K562 (cell line): ENCODE measurements around the gene DYNLT3. TPM values are rescaled to one million over a fixed set of nuclear protein-coding genes. Genes with fewer than 3 reads are reported as not detected.
A peak's percentile ranks its signal among the peaks of the same experiment; 100 is the strongest.

Experiments used
- BDP1 ChIP-seq: IDR thresholded peaks from 3 replicates; pipeline ENCODE4 v1.6.1; 2011; ENCODE audit not compliant: insufficient read length, insufficient read depth
- BRD4 ChIP-seq: fragments of 200-600 bp; sonication (generic); IDR thresholded peaks from 2 replicates; pipeline ENCODE4 v1.6.1; 2017; ENCODE audit warnings: inconsistent platforms
- C11orf30 ChIP-seq: fragments of 450-650 bp; IDR thresholded peaks from 2 replicates; pipeline ENCODE4 v1.6.1; 2016; ENCODE audit warnings: low read depth, mild to moderate bottlenecking
- CHD4 ChIP-seq: fragments of 200-600 bp; sonication (generic); IDR thresholded peaks from 3 replicates; pipeline ENCODE4 v1.6.1; 2012; ENCODE audit warnings: low read depth, mild to moderate bottlenecking, mixed read lengths, low read length, inconsistent platforms; ENCODE audit not compliant: insufficient read depth, insufficient replicate concordance, poor library complexity, severe bottlenecking
- CREB1 ChIP-seq, 2 experiments: sonication (generic) in 1 of 2; formaldehyde crosslinking in 1 of 2; IDR thresholded peaks; 2 replicates each; pipeline versions ENCODE4 v1.6.1 to v1.8.0; 2012 to 2022; ENCODE audit warnings: inconsistent platforms in 1 of 2, mild to moderate bottlenecking in 1 of 2, missing genetic modification reagents in 1 of 2, moderate library complexity in 1 of 2
- CXXC5 ChIP-seq: fragments of 250-450 bp; sonication (Bioruptor Pico); IDR thresholded peaks from 2 replicates; pipeline ENCODE4 v1.8.0; 2022; ENCODE audit warnings: inconsistent platforms, mild to moderate bottlenecking, moderate library complexity
- DPF2 ChIP-seq: fragments of 450-650 bp; IDR thresholded peaks from 2 replicates; pipeline ENCODE4 v1.6.1; 2016
- E2F3 ChIP-seq: fragments of 250-450 bp; sonication (Bioruptor Pico); IDR thresholded peaks from 2 replicates; pipeline ENCODE4 v1.4.0; 2020; ENCODE audit warnings: mild to moderate bottlenecking
- EP400 ChIP-seq: fragments of 450-650 bp; IDR thresholded peaks from 2 replicates; pipeline ENCODE4 v1.6.1; 2017; ENCODE audit warnings: antibody characterized with exemption, mild to moderate bottlenecking, moderate library complexity
- HES1 ChIP-seq: fragments of 450-650 bp; IDR thresholded peaks from 2 replicates; pipeline ENCODE4 v1.6.1; 2016; ENCODE audit warnings: low read depth, mild to moderate bottlenecking, moderate library complexity
- MAX ChIP-seq: sonication (generic); formaldehyde crosslinking; IDR thresholded peaks from 2 replicates; pipeline ENCODE4 v1.9.0; 2022; ENCODE audit warnings: mild to moderate bottlenecking, missing genetic modification reagents
- MECOM ChIP-seq: fragments of 250-450 bp; sonication (Bioruptor Pico); IDR thresholded peaks from 2 replicates; pipeline ENCODE4 v1.8.0; 2022; ENCODE audit warnings: inconsistent platforms
- POLR2A ChIP-seq: fragments of 450-650 bp; conservative IDR thresholded peaks from 2 replicates; pipeline ENCODE4 v1.6.1; 2016
- POLR2AphosphoS5 ChIP-seq: IDR thresholded peaks from 2 replicates; pipeline ENCODE4 v1.6.1; 2011; ENCODE audit warnings: mild to moderate bottlenecking, low read depth, low read length, moderate library complexity; ENCODE audit not compliant: control insufficient read depth, insufficient read depth
- SAFB ChIP-seq: fragments of 200-400 bp; formaldehyde crosslinking; IDR thresholded peaks from 2 replicates; pipeline ENCODE4 v1.6.1; 2017; ENCODE audit warnings: low read depth, low read length, borderline replicate concordance
- SAP30 ChIP-seq: fragments of 200-600 bp; sonication (generic); IDR thresholded peaks from 2 replicates; pipeline ENCODE4 v1.6.1; 2012; ENCODE audit warnings: borderline replicate concordance, low read depth, mild to moderate bottlenecking, moderate library complexity, low read length, control low read depth, inconsistent platforms; ENCODE audit not compliant: insufficient read depth, poor library complexity, severe bottlenecking
- XRCC4 ChIP-seq: IDR thresholded peaks from one replicate; pipeline ENCODE4 v1.6.1; 2011; ENCODE audit not compliant: insufficient read depth, insufficient read length; ENCODE audit errors: extremely low read depth
- ZFP30 ChIP-seq: fragments of 250-450 bp; sonication (Bioruptor Pico); IDR thresholded peaks from 2 replicates; pipeline ENCODE4 v1.8.0; 2022; ENCODE audit warnings: moderate library complexity, mild to moderate bottlenecking, inconsistent platforms, borderline replicate concordance
- ZNF12 ChIP-seq: sonication (generic); formaldehyde crosslinking; IDR thresholded peaks from 2 replicates; pipeline ENCODE4 v1.4.0; 2020; ENCODE audit warnings: mild to moderate bottlenecking, missing genetic modification reagents
- ZNF511 ChIP-seq: sonication (generic); formaldehyde crosslinking; IDR thresholded peaks from 2 replicates; pipeline ENCODE4 v1.8.0; 2022; ENCODE audit warnings: mild to moderate bottlenecking, missing genetic modification reagents
- ZSCAN32 ChIP-seq: fragments of 450-650 bp; formaldehyde crosslinking; IDR thresholded peaks from 2 replicates; pipeline ENCODE4 v1.4.0; 2020; ENCODE audit warnings: mild to moderate bottlenecking, moderate library complexity
- polyA plus RNA-seq, 8 experiments: library from polyadenylated mRNA; depleted of rRNA in 4 of 8; stranded (reverse) in 5 of 8; unstranded in 3 of 8; fragments of >200 nt; fragmentation: Nextera tagmentation in 2 of 8; fragmentation: Illumina TruSeq in 1 of 8; extraction: Ambion mirVana in 2 of 8; extraction: Trizol in 1 of 8; gene quantifications; 2 replicates each; pipeline versions ENCODE4 v1.2.1 to v1.2.3, GENCODE V29; 2011 to 2014; ENCODE audit warnings: inconsistent platforms in 1 of 8, missing spikeins in 1 of 8
- total RNA-seq, 7 experiments: library from RNA; depleted of rRNA in 6 of 7; stranded (reverse); fragments of >200 nt in 6 of 7; fragmentation: Illumina TruSeq in 2 of 7; extraction: Trizol in 2 of 7; gene quantifications; 2 replicates each; pipeline versions ENCODE4 v1.2.1 to v1.2.3, GENCODE V29; 2011 to 2021; ENCODE audit warnings: low replicate concordance in 1 of 7
- TF ChIP-seq, protein P1 (sequence below): fragments of 450-650 bp; conservative IDR thresholded peaks from 2 replicates; pipeline ENCODE4 v1.6.1; 2016; ENCODE audit warnings: missing genetic modification characterization, low read depth, mild to moderate bottlenecking, control low read depth, missing compliant biosample characterization
- TF ChIP-seq, protein P2 (sequence below): fragments of 450-650 bp; IDR thresholded peaks from 2 replicates; pipeline ENCODE4 v1.6.1; 2014; ENCODE audit warnings: low read depth, mild to moderate bottlenecking, moderate library complexity, borderline replicate concordance
- TF ChIP-seq, protein P3 (sequence below), 2 experiments: fragments of 450-650 bp in 1 of 2; sonication (generic) in 1 of 2; formaldehyde crosslinking; conservative IDR thresholded peaks; 2 replicates each; pipeline versions ENCODE4 v1.4.0 to v1.8.1; 2020 to 2022; ENCODE audit warnings: mild to moderate bottlenecking in 1 of 2, missing genetic modification reagents in 1 of 2

The DYNLT3 gene
- total and polyA plus RNA-seq, 9 of the 15 experiments (the other 6 are each of a cell fraction or from before 2014, with no cell fraction given): 4.5 to 17.5 (median 8.3) TPM

GRCh38 chrX:37871626-37872302 is 24.4 kb upstream of the DYNLT3 start (continued):
- TF ChIP-seq DPF2 (peak; percentile 60), HES1 (no peak), CHD4 (no peak), BRD4 (no peak), ZSCAN32 (no peak), ZNF511 (CRISPR knock-in tag) (no peak), MAX (no peak), CXXC5 (no peak), E2F3 (CRISPR knock-in tag) (no peak), BDP1 (no peak), CREB1 (IDR thresholded peaks at IDR 0.05) (no peak), CREB1 (CRISPR knock-in tag; IDR thresholded peaks at IDR 0.05) (no peak), SAP30 (no peak), EP400 (no peak), SAFB (no peak), POLR2AphosphoS5 (peak; percentile 47; the same call in 1 of the 2 replicates), ZNF12 (CRISPR knock-in tag) (no peak), XRCC4 (no peak), POLR2A (no peak), MECOM (no peak), ZFP30 (CRISPR knock-in tag) (no peak), C11orf30 (peak; percentile 60)
- TF ChIP-seq, protein P1, sequence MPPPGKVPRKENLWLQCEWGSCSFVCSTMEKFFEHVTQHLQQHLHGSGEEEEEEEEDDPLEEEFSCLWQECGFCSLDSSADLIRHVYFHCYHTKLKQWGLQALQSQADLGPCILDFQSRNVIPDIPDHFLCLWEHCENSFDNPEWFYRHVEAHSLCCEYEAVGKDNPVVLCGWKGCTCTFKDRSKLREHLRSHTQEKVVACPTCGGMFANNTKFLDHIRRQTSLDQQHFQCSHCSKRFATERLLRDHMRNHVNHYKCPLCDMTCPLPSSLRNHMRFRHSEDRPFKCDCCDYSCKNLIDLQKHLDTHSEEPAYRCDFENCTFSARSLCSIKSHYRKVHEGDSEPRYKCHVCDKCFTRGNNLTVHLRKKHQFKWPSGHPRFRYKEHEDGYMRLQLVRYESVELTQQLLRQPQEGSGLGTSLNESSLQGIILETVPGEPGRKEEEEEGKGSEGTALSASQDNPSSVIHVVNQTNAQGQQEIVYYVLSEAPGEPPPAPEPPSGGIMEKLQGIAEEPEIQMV: no peak
- TF ChIP-seq, protein P2, sequence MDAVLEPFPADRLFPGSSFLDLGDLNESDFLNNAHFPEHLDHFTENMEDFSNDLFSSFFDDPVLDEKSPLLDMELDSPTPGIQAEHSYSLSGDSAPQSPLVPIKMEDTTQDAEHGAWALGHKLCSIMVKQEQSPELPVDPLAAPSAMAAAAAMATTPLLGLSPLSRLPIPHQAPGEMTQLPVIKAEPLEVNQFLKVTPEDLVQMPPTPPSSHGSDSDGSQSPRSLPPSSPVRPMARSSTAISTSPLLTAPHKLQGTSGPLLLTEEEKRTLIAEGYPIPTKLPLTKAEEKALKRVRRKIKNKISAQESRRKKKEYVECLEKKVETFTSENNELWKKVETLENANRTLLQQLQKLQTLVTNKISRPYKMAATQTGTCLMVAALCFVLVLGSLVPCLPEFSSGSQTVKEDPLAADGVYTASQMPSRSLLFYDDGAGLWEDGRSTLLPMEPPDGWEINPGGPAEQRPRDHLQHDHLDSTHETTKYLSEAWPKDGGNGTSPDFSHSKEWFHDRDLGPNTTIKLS: no peak
- TF ChIP-seq, protein P3, sequence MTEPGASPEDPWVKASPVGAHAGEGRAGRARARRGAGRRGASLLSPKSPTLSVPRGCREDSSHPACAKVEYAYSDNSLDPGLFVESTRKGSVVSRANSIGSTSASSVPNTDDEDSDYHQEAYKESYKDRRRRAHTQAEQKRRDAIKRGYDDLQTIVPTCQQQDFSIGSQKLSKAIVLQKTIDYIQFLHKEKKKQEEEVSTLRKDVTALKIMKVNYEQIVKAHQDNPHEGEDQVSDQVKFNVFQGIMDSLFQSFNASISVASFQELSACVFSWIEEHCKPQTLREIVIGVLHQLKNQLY (CRISPR knock-in tag; conservative IDR thresholded peaks at IDR 0.05): no peak
